Measurements from ENCODE around the gene NRDE2. TPM values are rescaled to one million over a fixed set of nuclear protein-coding genes. Genes with fewer than 3 reads are reported as not detected.
A peak's percentile ranks its signal among the peaks of the same experiment; 100 is the strongest.

The NRDE2 gene
- total and polyA plus RNA-seq, 3 donors from 2014 or later: 16.7 to 34.8 (median 31.3) TPM

- intact Hi-C loops (cut with DNase I; ENCODE audit: low total_unique reads): no loop called here
- H3K27me3 ChIP-seq: no peaks in the 10 kb centered on the region
- no peaks in the 10 kb centered on the region for H3K9me3 ChIP-seq
- H3K4me1 ChIP-seq: peaks cover 19% of the 10 kb centered on the region
- 81 to 86% methylated on average over 7 to 8 of the region's 8 CpGs for WGBS, 2 donors
- no peaks in the 10 kb centered on the region for H3K36me3 ChIP-seq (ENCODE audit: low read depth, missing control alignments)
- TF ChIP-seq POLR2A (IDR thresholded peaks at IDR 0.05) (no peak), CTCF (IDR thresholded peaks at IDR 0.05) (no peak)
- H3K4me3 ChIP-seq: no peak overlapping the region
- DNase-seq: peak; percentile 9
- peak overlapping the region in 1 of 2 donors; percentile 19 for H3K27ac ChIP-seq
Measured at GRCh38 chr14:90275820-90276219, 55.9 kb downstream of the NRDE2 start.

- TF ChIP-seq POLR2A (IDR thresholded peaks at IDR 0.05) (no peak), CTCF (IDR thresholded peaks at IDR 0.05) (no peak)
- no peak overlapping the region for H3K4me3 ChIP-seq
Measured at GRCh38 chr14:90275458-90275814, 56.3 kb downstream of the NRDE2 start.

GRCh38 chr14:90274808-90275457, 56.8 kb downstream of the NRDE2 start:
- Histone ChIP-seq H3K27me3 (no peaks in the 10 kb centered on the region), H3K9me3 (no peaks in the 10 kb centered on the region), H3K4me3 (no peak overlapping the region), H3K27ac (peak overlapping the region in 1 of 2 donors; percentile 19), H3K4me1 (peaks cover 19% of the 10 kb centered on the region), H3K36me3 (ENCODE audit: low read depth, missing control alignments) (no peaks in the 10 kb centered on the region)
- DNase-seq: peak; percentile 14
- WGBS, 2 donors: 60 to 74% methylated on average over 8 of the region's 8 CpGs
- TF ChIP-seq POLR2A (IDR thresholded peaks at IDR 0.05): no peak
- no peak for TF ChIP-seq CTCF (IDR thresholded peaks at IDR 0.05)
- intact Hi-C loops (cut with DNase I; ENCODE audit: low total_unique reads): no loop called here

More at GRCh38 chr14:90275458-90275814, 56.3 kb downstream of the NRDE2 start:
- Histone ChIP-seq H3K4me1 (peaks cover 19% of the 10 kb centered on the region), H3K27me3 (no peaks in the 10 kb centered on the region), H3K9me3 (no peaks in the 10 kb centered on the region), H3K27ac (peak overlapping the region in 1 of 2 donors; percentile 19), H3K36me3 (ENCODE audit: low read depth, missing control alignments) (no peaks in the 10 kb centered on the region)
- DNase-seq: peak; percentile 12
- WGBS, 2 donors: 71 to 89% methylated on average over 9 of the region's 9 CpGs
- intact Hi-C loops (cut with DNase I; ENCODE audit: low total_unique reads): no loop called here

- peak; percentile 16 for DNase-seq
- Histone ChIP-seq H3K27me3 (no peaks in the 10 kb centered on the region), H3K9me3 (no peaks in the 10 kb centered on the region), H3K36me3 (ENCODE audit: low read depth, missing control alignments) (no peaks in the 10 kb centered on the region), H3K4me1 (peaks cover 10% of the 10 kb centered on the region), H3K4me3 (no peak overlapping the region), H3K27ac (peak overlapping the region in 1 of 2 donors; percentile 53)
- no peak for TF ChIP-seq POLR2A (IDR thresholded peaks at IDR 0.05)
- no peak for TF ChIP-seq CTCF (IDR thresholded peaks at IDR 0.05)
- 69 to 73% methylated on average over 9 of the region's 9 CpGs for whole genome bisulfite sequencing, 2 donors
- intact Hi-C loops (cut with DNase I; ENCODE audit: low total_unique reads): no loop called here
Measured at GRCh38 chr14:90274019-90274418, 57.7 kb downstream of the NRDE2 start.

GRCh38 chr14:90273532-90273931, 58.2 kb downstream of the NRDE2 start:
- DNase-seq: peak; percentile 65
- H3K4me3 ChIP-seq: no peak overlapping the region
- H3K4me1 ChIP-seq: peaks cover 9% of the 10 kb centered on the region
- H3K27ac ChIP-seq: peak overlapping the region in 1 of 2 donors; percentile 53
- no peaks in the 10 kb centered on the region for H3K36me3 ChIP-seq (ENCODE audit: low read depth, missing control alignments)
- 45% methylated on average over 8 of the region's 8 CpGs for WGBS, 2 donors
- intact Hi-C loops (cut with DNase I; ENCODE audit: low total_unique reads): no loop called here
- TF ChIP-seq POLR2A (IDR thresholded peaks at IDR 0.05) (no peak), CTCF (IDR thresholded peaks at IDR 0.05) (no peak)
- no peaks in the 10 kb centered on the region for H3K9me3 ChIP-seq
- H3K27me3 ChIP-seq: no peaks in the 10 kb centered on the region
